Measurements from ENCODE around the gene SLC1A6.

- TF ChIP-seq CTCF (IDR thresholded peaks at IDR 0.05), result no peak
- TF ChIP-seq POLR2A (IDR thresholded peaks at IDR 0.05), result no peak
- no peak for TF ChIP-seq POLR2AphosphoS5 (IDR thresholded peaks at IDR 0.05)
- no peak for TF ChIP-seq EP300 (IDR thresholded peaks at IDR 0.05)
Observed at GRCh38 chr19:14959263-14959662, 20.4 kb downstream of the SLC1A6 start.

All from upper lobe of left lung (tissue), 4 donors.